GM12874 (cell line): Measurements from ENCODE around the gene HSH2D.

Experiments used
- CTCF ChIP-seq: IDR thresholded peaks from 2 replicates; pipeline ENCODE4 v1.5.1; 2011; ENCODE audit warnings: low read depth, mild to moderate bottlenecking, control low read depth, low read length, moderate library complexity; ENCODE audit not compliant: insufficient read depth

Gene HSH2D

GRCh38 chr19:16116067-16116466, 27.4 kb upstream of the HSH2D start:
- no peak for TF ChIP-seq CTCF

- peak; percentile 70 for TF ChIP-seq CTCF
These were observed 25.9 kb upstream of the HSH2D start for GRCh38 chr19:16117594-16118033.

GRCh38 chr19:16118489-16119033, 24.9 kb upstream of the HSH2D start:
- TF ChIP-seq CTCF: no peak

- no peak for TF ChIP-seq CTCF
These were observed 22.3 kb upstream of the HSH2D start for GRCh38 chr19:16121141-16121540.

GRCh38 chr19:16121967-16122366, 21.5 kb upstream of the HSH2D start:
- TF ChIP-seq CTCF: no peak

GRCh38 chr19:16124953-16125352, 18.5 kb upstream of the HSH2D start:
- TF ChIP-seq CTCF: no peak

GRCh38 chr19:16125737-16126495, 17.6 kb upstream of the HSH2D start:
- TF ChIP-seq CTCF: no peak
